Activated naive CD8-positive, alpha-beta T cell (primary cell): ENCODE results near the gene UNC93A.
"Not testable (repeated sequence)": the region's sequence is repeated elsewhere in the genome, so short reads cannot be mapped to it uniquely, and the experiment has no call there.

ENCODE experiments used
- H3K27ac Mint-ChIP-seq: one replicate; pipeline ENCODE4 v1.8.0; 2021; ENCODE audit warnings: mixed read lengths
- H3K27me3 Mint-ChIP-seq: one replicate; pipeline ENCODE4 v1.8.0; 2021; ENCODE audit warnings: mixed read lengths
- H3K36me3 Mint-ChIP-seq: one replicate; pipeline ENCODE4 v1.8.0; 2021; ENCODE audit warnings: mixed read lengths
- H3K4me1 Mint-ChIP-seq: one replicate; pipeline ENCODE4 v1.8.0; 2021; ENCODE audit warnings: low read depth, mixed read lengths
- H3K4me3 Mint-ChIP-seq: one replicate; pipeline ENCODE4 v1.8.0; 2021; ENCODE audit warnings: mild to moderate bottlenecking, mixed read lengths
- H3K9me3 Mint-ChIP-seq: one replicate; pipeline ENCODE4 v1.8.0; 2021; ENCODE audit warnings: low read depth, mixed read lengths

The UNC93A gene

DNA sequence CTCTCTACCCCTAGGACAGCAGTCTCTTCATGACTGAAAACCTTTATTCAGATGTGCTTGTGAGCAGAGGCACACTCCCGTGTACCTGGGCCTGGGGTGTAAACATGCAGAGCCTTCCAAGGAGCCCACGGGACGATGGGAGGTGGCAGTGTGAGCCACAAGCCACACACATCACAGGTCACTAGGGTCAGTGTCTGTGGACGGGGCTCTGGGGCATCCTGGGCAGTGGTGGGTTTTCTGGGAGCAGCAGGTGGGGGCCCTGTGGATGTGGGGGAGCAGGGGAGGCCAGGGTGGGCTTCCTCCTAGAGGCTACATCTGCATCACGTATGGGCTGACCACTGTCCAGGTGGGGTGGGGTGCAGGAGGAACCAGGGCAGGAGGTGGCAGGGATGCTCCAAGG lies 17.1 kb downstream of the UNC93A start:
- no peaks in the 10 kb centered on the region for H3K27me3 Mint-ChIP-seq
- no peak overlapping the region for H3K4me3 Mint-ChIP-seq
- no peak overlapping the region for H3K27ac Mint-ChIP-seq
- H3K36me3 Mint-ChIP-seq, result no peaks in the 10 kb centered on the region
- no peaks in the 10 kb centered on the region for H3K4me1 Mint-ChIP-seq
- H3K9me3 Mint-ChIP-seq, result no peaks in the 10 kb centered on the region

- not testable (repeated sequence) for H3K9me3 Mint-ChIP-seq, H3K4me1 Mint-ChIP-seq, H3K4me3 Mint-ChIP-seq, H3K36me3 Mint-ChIP-seq, H3K27ac Mint-ChIP-seq, H3K27me3 Mint-ChIP-seq
These were observed 18.5 kb downstream of the UNC93A start for GRCh38 chr6:167309355-167310192.

- Mint-ChIP-seq H3K27ac (no peak overlapping the region), H3K4me1 (no peaks in the 10 kb centered on the region), H3K9me3 (no peaks in the 10 kb centered on the region), H3K27me3 (no peaks in the 10 kb centered on the region), H3K4me3 (no peak overlapping the region), H3K36me3 (no peaks in the 10 kb centered on the region)
These were observed 20.2 kb downstream of the UNC93A start for GRCh38 chr6:167311286-167311685.

GRCh38 chr6:167311691-167312090 lies 20.6 kb downstream of the UNC93A start:
- H3K4me3 Mint-ChIP-seq, H3K27me3 Mint-ChIP-seq, H3K27ac Mint-ChIP-seq, H3K9me3 Mint-ChIP-seq, H3K4me1 Mint-ChIP-seq, H3K36me3 Mint-ChIP-seq: not testable (repeated sequence)

DNA sequence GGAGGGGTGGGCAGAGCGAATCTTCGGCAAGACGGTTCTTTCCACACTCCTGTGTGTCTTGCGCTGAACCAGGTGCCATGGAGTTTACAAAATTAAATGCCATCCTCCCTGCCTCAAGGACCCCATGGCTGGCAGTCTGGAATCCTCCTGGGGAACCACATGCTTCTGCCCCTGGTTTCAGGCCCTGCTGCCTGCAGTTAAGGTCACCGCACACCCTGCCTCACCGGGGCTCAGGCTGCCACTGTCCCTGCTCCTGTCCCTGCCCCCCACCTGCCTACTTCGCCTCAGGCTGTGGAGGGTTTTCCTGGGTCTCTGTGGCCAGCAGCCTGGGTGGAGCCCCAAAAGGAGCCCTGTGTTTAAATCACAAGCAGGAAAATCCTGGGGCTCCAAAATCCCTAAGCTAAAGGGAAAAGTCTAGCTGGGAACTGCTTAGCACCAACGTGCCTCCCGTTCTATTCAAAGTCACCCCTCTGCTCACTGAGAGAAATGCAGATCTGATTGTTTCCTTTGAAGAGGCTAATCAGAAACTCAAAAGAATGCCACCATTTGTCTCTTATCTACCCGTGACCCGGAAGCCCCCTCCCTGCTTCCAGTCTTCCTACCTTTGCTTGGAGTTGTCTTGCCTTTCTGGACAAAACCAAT lies 23.2 kb downstream of the UNC93A start:
- Mint-ChIP-seq H3K36me3 (no peaks in the 10 kb centered on the region), H3K4me1 (no peaks in the 10 kb centered on the region), H3K4me3 (no peak overlapping the region), H3K27me3 (peaks cover 3% of the 10 kb centered on the region), H3K9me3 (no peaks in the 10 kb centered on the region), H3K27ac (no peak overlapping the region)

DNA sequence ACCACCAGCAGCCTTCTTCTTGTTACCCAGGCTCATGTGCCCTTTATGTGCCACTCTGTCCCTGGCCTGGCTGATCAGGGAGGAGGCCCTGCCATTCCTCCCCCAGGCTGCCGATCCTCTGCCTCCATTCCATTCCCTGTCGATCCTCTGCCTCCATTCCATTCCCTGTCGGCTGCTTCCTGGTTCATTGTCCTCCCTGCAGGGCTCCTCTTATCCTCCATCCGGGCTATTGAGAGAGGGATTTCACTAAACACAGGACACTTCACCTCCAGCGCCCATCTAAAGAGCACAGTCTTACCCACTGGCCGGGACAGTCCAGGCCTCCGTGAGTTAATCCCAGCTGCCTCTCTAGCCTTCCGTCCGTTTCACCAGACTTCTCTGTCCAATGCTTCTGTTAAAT lies 26.1 kb downstream of the UNC93A start:
- Mint-ChIP-seq H3K27ac (no peak overlapping the region), H3K9me3 (no peaks in the 10 kb centered on the region), H3K36me3 (no peaks in the 10 kb centered on the region), H3K4me3 (no peak overlapping the region), H3K4me1 (no peaks in the 10 kb centered on the region), H3K27me3 (peaks cover 5% of the 10 kb centered on the region)

DNA sequence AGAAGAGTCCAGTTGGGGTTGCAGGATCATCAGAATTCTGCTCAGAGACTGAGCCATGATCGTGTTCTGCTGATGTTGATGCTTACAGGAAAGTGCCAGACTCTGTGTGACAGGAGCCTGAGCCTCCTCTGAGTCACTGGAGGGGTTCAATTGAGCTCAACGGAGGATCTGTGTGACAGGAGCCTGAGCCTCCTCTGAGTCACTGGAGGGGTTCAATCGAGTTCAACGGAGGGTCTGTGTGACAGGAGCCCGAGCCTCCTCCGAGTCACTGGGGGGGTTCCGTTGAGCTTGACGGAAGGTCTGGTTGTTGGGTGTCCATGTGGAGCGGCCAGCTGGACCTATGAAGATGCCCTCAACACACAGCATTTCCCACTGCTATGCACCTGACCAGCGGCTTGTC lies 27.2 kb downstream of the UNC93A start:
- not testable (repeated sequence) for H3K27me3 Mint-ChIP-seq, H3K27ac Mint-ChIP-seq, H3K4me3 Mint-ChIP-seq, H3K9me3 Mint-ChIP-seq, H3K36me3 Mint-ChIP-seq, H3K4me1 Mint-ChIP-seq

GRCh38 chr6:167318856-167319255 lies 27.7 kb downstream of the UNC93A start:
- H3K36me3 Mint-ChIP-seq, H3K4me1 Mint-ChIP-seq, H3K27me3 Mint-ChIP-seq, H3K9me3 Mint-ChIP-seq, H3K4me3 Mint-ChIP-seq, H3K27ac Mint-ChIP-seq: not testable (repeated sequence)

- H3K9me3 Mint-ChIP-seq, H3K36me3 Mint-ChIP-seq, H3K27ac Mint-ChIP-seq, H3K4me3 Mint-ChIP-seq, H3K4me1 Mint-ChIP-seq, H3K27me3 Mint-ChIP-seq: not testable (repeated sequence)
These were observed 29.0 kb downstream of the UNC93A start for GRCh38 chr6:167319856-167320753.

DNA sequence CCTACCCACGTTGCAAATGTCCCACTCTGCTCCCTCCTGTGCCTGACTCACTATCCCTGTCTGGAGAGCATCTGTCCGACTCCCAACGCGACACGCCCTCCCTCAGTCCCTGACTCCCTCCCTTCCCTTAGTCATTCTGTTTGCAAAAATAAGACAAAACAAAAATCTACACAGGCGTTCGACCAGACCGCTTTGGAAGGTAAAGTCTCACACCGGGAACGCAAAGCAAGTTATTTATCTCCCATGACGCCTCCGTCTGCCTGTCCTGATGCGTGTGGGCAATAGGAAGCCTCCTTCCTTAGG lies 29.6 kb downstream of the UNC93A start:
- H3K27ac Mint-ChIP-seq, H3K4me3 Mint-ChIP-seq, H3K27me3 Mint-ChIP-seq, H3K4me1 Mint-ChIP-seq, H3K9me3 Mint-ChIP-seq, H3K36me3 Mint-ChIP-seq: not testable (repeated sequence)

DNA sequence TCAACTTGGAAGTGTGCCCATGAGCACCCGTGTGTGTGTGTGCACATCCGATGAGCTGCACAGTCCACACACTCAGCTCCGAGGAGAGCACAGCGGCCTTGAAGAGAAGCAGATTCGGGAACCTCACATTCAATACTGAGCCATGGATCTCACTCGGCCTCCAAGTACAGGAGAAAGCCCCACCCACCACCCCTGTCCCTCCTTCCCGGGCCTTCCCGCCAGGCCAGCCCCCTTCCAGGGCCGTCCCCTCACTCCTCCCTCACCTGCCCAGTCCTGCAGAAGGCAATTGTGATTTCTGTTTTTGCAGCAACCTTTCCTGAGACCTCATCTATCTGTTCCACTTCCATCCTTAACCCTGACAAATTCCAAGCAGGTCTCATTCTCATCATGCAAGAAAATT lies 30.1 kb downstream of the UNC93A start:
- H3K4me1 Mint-ChIP-seq, H3K4me3 Mint-ChIP-seq, H3K9me3 Mint-ChIP-seq, H3K36me3 Mint-ChIP-seq, H3K27me3 Mint-ChIP-seq, H3K27ac Mint-ChIP-seq: not testable (repeated sequence)

DNA sequence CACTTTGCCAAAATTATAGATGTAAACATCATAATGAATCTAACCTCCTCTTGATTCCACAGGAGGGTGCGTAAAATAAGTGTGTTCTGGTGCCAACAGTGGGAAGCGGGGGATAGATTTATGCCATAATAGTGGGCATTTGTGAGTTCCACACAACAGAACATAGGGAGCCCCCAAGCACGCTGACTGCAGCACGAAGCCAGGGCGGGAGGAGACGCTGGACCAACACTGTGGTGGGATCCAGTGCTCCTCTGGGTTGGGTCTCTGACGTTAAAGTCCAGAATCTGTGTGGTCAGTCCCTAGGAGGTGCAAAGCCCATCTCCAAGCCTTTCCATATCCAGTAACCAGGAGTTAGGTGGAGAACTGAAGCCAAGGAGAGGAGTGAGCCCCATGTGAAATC lies 32.0 kb downstream of the UNC93A start:
- Mint-ChIP-seq H3K27me3 (peaks cover 3% of the 10 kb centered on the region), H3K27ac (no peak overlapping the region)

DNA sequence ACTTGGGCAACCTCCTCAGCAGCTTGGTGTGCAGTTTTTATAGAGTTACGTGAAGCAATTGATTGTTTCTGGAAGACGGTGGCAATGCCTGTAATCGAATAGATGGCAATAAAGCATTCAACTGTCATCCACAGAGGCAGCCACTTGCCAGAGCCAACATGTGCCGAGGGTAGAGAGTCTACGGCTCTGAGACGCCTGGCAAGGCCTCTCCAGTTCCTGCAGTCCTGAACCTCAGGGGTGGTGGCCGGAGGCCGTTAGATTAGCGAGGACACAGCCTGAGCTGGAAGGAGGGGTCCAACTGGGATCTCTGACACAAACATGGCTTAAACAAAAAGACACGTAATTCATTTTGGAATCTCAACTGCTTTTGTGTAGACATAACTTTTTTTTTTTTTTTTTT lies 33.0 kb downstream of the UNC93A start:
- Mint-ChIP-seq H3K4me1 (no peaks in the 10 kb centered on the region), H3K4me3 (no peak overlapping the region), H3K36me3 (no peaks in the 10 kb centered on the region), H3K27me3 (peaks cover 3% of the 10 kb centered on the region), H3K9me3 (no peaks in the 10 kb centered on the region), H3K27ac (no peak overlapping the region)

More for the DNA sequence above, 32.0 kb downstream of the UNC93A start:
- Mint-ChIP-seq H3K36me3 (no peaks in the 10 kb centered on the region), H3K9me3 (no peaks in the 10 kb centered on the region), H3K4me1 (no peaks in the 10 kb centered on the region), H3K4me3 (no peak overlapping the region)

- Mint-ChIP-seq H3K27ac (no peak overlapping the region), H3K9me3 (no peaks in the 10 kb centered on the region), H3K27me3 (peaks cover 6% of the 10 kb centered on the region), H3K36me3 (no peaks in the 10 kb centered on the region), H3K4me1 (no peaks in the 10 kb centered on the region), H3K4me3 (no peak overlapping the region)
These were observed 34.7 kb downstream of the UNC93A start for GRCh38 chr6:167325766-167326165.

DNA sequence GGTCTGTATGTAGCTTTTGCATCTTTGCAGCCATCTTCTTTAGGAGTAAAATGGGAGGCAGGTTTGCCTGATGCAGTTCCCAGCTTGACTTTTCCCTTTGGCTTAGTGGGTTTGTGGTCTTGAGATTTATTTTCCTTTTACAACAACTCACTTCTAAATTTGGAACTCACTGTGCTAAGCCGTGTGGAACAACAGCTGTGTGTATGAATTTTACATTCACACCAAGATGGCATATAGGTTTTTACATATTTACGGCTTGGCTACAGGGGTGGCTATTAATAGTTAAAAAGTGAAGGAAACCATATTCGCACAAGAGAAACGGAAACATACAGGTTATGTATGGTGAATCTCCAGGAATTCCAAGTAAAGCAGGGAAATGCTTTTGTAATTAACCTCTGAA lies 36.3 kb downstream of the UNC93A start:
- H3K27ac Mint-ChIP-seq, result no peak overlapping the region
- H3K27me3 Mint-ChIP-seq, result peaks cover 3% of the 10 kb centered on the region
- H3K4me3 Mint-ChIP-seq, result no peak overlapping the region
- no peaks in the 10 kb centered on the region for H3K36me3 Mint-ChIP-seq
- H3K9me3 Mint-ChIP-seq, result no peaks in the 10 kb centered on the region
- H3K4me1 Mint-ChIP-seq, result no peaks in the 10 kb centered on the region
